CD4-positive, alpha-beta T cell treated with Interleukin-4 for 4 hours (primary cell): ENCODE results near the gene PRMT6.

Experiments
- DNase-seq: peaks from one replicate; pipeline ENCODE4 v3.0.0-alpha.2; 2020

PRMT6 gene

DNA sequence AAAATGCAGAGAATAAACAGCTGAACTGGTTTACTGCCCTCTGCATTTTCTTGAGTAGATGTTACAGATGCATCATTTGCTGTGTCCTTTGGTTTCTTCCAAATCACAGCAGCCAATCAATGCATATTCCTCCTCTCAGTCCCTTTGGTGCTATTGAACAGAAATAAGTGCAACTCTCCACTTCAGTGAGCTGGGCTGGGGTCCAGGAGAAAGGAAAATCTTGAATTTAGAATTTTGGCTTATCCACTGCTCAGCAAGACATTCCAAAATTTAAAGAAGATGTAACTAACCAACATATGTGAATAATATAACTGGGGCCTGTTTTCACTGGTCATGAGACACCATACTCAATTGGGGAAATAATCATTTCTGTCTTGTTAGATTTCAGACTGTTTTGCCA is 39.2 kb downstream of the PRMT6 start:
- no peak for DNase-seq

DNA sequence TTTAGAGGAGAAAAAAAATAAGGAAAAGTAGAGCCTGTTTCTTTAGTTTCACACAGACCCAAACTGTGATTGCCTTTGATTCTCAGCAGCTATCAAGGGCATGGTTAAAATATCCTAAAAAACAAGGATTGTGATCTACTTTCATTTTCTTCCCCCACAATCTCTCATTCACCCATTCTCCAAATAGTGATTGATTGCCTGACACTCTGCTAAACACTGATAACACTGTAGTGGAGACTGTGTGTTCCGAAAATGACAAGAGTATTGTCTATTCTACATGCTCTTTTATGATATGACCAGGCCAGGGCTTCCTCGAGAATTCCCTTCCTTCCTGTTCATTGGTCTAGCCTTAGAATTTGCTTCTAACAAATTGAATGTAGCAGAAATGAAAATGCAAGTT is 40.2 kb downstream of the PRMT6 start:
- no peak for DNase-seq

DNA sequence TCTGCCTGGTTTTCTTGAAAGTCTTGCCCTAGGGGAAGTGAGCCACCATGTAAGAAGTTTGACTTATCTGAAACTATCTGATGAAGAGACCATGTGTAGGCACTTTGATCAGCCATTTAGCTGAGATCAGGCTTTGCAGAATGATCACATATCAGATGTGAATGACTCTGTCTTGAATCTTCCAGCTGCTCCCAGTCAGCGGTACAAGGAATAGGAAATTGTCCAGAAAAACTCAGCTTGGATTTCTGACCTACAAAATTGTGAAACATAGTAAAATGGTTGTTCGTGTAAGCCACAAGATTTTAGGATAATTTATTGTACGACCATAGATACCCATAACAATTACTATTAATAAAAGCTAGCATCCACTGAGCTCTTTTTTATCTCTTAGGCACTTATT is 42.5 kb downstream of the PRMT6 start:
- no peak for DNase-seq

DNA sequence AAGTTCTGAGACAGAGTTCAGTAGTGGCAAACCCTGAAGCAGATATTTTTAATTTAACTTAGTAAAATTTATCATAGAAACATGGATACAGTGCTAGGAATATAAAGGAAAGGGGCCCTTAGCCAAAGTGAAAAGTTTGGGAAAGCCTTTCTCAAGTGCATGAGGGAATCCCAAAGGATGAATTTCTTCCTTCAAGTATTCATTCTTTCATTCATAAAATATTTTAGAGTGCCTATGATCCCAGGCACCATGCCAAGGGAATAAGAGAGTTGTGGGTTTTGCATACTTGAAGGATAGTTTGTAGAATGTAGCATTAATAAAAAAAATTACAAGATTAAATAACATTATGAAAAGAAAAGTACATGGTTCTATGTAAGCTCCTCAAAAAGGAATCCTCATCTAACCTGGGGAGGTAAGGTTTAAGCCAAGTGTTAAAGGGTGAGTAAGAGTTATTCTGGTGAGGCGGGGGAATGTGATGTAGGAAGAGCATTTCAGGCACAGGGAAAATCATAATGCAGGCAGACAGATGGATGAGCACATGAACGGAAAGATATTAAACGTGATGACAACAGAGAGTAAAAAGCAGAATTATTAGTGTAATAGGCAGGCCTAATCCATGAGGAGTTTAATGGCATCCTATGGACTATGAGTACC is 44.0 kb downstream of the PRMT6 start:
- DNase-seq, result no peak

DNA sequence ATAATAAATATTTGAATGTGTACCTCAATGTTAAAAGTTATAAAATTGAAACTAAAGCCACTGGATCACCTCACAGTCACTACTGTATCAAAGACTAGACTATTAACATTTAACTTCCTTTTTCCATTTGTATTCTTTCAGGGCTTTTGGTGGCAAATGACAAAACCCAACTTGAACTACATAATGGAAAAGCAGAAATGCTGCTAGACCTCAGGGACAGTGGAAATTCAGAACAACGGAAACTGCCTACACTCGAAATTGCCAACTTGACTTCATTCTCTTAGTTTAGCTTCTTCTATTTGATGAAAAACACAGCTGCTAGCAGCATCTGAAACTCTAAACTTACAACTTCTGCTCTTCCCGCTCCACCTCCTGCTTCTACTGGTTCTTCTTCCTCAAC is 49.4 kb downstream of the PRMT6 start:
- DNase-seq, result no peak
